C4-2B (cell line): ENCODE measurements around the gene PRR30.

Source experiments
- H3K27ac ChIP-seq: fragments of 450-650 bp; 2 replicates; pipeline ENCODE4 v1.5.1; 2017
- ZFX ChIP-seq: fragments of 450-650 bp; IDR thresholded peaks from 2 replicates; pipeline ENCODE4 v1.6.1; 2017
- TF ChIP-seq, protein P1 (sequence below): fragments of 450-650 bp; conservative IDR thresholded peaks from 2 replicates; pipeline ENCODE4 v1.5.1; 2017; ENCODE audit warnings: mild to moderate bottlenecking

The PRR30 gene

DNA sequence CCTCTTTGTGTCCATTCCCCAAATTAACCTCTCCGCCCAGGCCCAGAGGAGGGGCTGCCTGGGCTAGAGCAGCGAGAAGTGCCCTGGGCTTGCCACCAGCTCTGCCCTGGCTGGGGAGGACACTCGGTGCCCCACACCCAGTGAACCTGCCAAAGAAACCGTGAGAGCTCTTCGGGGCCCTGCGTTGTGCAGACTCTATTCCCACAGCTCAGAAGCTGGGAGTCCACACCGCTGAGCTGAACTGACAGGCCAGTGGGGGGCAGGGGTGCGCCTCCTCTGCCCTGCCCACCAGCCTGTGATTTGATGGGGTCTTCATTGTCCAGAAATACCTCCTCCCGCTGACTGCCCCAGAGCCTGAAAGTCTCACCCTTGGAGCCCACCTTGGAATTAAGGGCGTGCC is 39.2 kb downstream of the PRR30 start:
- TF ChIP-seq, protein P1, sequence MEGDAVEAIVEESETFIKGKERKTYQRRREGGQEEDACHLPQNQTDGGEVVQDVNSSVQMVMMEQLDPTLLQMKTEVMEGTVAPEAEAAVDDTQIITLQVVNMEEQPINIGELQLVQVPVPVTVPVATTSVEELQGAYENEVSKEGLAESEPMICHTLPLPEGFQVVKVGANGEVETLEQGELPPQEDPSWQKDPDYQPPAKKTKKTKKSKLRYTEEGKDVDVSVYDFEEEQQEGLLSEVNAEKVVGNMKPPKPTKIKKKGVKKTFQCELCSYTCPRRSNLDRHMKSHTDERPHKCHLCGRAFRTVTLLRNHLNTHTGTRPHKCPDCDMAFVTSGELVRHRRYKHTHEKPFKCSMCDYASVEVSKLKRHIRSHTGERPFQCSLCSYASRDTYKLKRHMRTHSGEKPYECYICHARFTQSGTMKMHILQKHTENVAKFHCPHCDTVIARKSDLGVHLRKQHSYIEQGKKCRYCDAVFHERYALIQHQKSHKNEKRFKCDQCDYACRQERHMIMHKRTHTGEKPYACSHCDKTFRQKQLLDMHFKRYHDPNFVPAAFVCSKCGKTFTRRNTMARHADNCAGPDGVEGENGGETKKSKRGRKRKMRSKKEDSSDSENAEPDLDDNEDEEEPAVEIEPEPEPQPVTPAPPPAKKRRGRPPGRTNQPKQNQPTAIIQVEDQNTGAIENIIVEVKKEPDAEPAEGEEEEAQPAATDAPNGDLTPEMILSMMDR = no peak
- no peak for TF ChIP-seq ZFX
- H3K27ac ChIP-seq = no peak overlapping the region

- TF ChIP-seq, protein P1 = no peak
- TF ChIP-seq ZFX = no peak
- H3K27ac ChIP-seq = no peak overlapping the region
These were observed 39.8 kb downstream of the PRR30 start for GRCh38 chr2:27099334-27099955.

GRCh38 chr2:27097341-27097740 is 41.9 kb downstream of the PRR30 start:
- H3K27ac ChIP-seq = no peak overlapping the region
- TF ChIP-seq ZFX = no peak
- TF ChIP-seq, protein P1 = no peak

DNA sequence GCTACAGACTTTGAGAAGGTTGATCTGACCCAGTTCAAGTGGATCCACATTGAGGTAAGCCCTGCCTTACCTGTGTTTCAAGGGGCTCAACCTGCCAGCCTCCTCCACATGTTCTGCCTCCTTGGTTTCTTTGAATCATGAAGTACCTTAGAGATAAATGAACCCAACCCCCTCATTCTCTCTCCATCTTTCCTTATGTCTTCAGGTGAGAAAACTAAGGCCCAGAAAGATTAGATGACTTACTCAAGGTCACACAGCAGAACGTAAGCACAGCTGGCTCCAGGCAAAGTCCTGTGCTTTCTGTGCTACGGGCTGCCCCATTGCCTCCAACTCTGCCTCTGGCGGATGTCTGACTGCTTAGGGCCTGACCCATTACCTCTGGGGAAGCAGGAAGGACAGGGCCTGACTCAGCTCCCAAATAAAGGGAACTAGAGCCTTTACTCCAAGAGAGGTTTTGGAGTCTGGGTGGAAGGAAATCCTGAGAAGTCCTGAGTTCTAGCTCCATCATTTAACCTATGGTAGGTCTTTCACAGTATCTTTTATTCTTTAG is 42.4 kb downstream of the PRR30 start:
- 0 out of 2 replicates have a peak overlapping the region, but pooled peaks have one; percentile 5 for H3K27ac ChIP-seq

DNA sequence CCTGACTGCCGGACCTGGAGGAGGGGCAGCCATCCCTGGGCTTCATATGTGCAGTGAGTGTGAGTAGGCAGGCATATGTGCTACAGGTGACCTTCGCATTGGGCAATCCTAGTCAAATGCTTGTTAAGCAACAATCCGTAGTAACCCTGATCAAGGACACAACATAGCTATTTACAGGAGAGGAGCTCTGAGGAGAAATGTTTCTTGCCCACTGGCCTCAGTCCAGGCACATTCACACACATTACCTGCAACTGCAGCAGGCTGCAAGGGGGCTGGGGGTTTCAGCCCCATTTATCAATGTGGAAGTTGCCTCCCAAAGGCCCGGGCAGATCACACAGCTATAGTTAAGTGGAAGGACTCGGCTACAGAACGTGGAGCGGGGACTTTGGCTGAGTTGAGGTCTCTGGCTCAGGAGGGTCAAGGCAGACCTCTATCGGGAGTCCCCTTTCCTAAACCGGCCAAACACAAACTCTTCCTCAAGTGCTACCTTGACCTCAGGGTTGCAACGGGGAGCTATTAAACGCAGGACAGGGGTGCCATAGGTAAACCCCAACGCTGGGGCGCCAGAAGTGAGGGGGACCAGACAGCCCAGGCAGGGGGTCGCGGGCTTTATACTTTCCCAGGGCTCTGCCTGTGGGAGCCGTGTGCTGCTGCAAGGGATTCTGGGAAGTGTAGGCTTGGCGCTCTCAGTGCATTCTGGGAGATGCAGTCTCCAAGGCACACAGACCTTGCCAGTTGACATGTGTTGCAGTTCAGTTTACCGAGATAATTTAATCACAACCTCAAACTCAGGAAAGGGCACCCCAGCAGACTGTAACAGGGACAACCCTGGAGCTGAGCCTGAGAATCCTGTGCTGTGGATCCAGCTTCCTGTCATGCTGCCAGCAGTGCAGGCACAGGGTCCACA is 43.2 kb downstream of the PRR30 start:
- TF ChIP-seq ZFX = no peak
- TF ChIP-seq, protein P1 = no peak
- peak overlapping the region; percentile 5; the same call in 1 of the 2 replicates for H3K27ac ChIP-seq

More for the DNA sequence above, 42.4 kb downstream of the PRR30 start:
- no peak for TF ChIP-seq ZFX
- TF ChIP-seq, protein P1 = no peak

GRCh38 chr2:27095427-27095744 is 43.8 kb downstream of the PRR30 start:
- TF ChIP-seq ZFX = no peak
- TF ChIP-seq, protein P1 = no peak
- no peak overlapping the region for H3K27ac ChIP-seq
